Retina (tissue), 1 donor: ENCODE results near the gene CACNA1C.
A peak's percentile ranks its signal among the peaks of the same experiment; 100 is the strongest.

ENCODE experiments used
- DNase-seq: peaks from one replicate; pipeline ENCODE4 v3.0.0-alpha.2; 2016

The CACNA1C gene

DNA sequence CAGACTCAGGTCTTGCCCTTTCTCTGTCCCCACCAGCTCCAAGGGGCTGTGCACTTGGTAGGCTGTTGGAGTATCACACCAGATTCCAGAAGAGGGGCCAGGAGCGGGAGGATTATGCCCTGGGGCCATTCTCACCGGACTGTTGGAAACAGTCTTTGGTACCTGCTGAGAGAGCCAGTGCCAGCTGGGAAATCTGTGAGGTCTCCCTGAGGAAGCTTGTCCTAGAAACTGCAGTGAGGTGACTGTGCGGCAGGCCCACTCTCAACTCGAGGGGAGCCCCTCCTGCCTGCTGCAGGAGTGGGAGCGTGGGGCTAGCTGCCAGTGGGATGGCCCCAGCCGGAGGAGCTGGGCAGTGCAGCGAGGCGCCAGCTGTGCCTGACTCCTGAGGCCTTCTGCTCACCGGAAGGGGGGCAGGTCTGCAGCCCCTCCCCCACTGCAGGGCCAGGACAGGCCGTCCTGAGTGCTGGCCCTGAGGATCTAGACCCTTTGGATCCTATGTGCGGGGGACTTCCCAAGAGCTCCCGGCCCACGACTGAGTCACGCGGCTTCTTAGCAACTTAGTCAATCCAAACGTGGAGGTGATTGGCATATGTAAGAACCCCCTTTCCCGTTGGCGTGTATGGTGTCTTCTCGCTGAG is 295.2 kb downstream of the CACNA1C start:
- DNase-seq = no peak

DNA sequence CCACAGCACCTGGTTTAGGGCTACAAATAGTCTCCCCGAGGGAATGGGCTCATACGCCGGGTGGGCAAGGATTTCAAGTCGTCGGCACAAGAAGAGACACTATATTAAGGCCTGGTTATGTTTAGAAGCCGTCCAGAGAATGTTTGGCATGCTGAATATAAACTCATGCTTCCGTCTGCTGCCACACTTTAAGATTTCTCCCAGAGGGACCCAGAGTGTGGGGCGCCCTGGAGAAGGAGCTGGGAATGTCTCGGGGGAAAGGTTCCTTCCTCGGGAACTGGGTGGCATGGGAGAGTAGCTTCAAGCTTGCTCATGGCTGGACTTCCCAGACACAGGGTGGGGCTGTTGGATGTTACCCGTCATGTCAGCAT is 295.7 kb downstream of the CACNA1C start:
- no peak for DNase-seq

DNA sequence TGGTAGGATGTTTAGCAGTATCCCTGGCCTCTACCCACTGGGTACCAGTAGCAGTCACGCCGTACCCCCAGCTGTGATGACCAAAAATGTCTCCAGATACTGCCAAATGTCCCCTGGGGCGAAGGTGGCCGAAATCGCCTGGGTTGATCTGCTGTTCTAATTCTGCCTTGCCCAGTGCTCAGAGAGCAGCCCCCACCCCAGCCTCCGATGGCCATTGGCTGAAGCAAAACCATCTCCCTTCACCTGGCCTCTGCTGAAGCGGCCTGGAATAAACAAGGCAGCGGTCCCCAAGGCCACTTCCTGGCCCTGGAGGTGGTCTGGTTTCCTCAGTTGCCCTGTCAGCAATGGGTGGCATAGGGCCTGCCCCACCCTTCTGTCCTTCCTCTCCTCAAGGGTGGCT is 298.4 kb downstream of the CACNA1C start:
- no peak for DNase-seq

DNA sequence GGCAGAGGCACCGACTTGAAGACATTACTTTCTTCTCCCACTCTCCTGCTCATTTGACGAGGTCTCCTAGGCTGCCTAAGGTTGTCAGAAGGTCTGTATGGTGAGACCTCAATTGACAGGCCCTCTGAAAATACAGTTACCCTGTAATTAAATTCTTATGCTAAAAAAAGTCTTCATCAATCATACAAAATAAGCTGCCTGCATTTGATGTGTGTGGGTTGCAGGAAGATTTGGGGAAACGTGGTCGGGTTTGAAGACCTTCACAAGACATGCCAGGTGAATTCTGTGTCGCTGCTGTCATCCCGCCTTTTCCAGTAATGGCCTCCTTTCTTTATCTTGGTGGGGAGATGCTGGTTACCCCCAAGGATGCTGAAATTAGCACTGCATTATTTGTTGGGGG is 299.4 kb downstream of the CACNA1C start:
- DNase-seq = no peak

DNA sequence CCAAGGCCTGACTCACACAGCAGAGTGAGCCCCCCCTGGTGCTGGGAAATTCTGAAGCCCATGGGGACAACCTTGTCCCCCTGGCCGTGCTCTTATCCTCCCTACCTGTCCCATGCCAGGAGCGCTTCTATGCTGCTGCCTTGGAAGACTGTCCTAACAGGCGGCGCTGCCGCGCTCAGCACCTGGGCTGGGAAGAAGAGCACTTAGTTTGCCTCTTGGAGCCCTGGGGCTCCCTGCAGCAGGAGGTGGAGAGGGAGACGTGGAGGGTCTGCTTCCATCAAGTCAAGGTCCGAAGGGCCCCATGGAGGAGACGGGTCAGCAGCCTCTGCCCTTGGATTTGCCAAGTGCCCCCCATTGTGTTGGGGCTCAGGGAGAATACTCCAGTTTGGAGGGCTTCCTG is 300.5 kb downstream of the CACNA1C start:
- DNase-seq = no peak

DNA sequence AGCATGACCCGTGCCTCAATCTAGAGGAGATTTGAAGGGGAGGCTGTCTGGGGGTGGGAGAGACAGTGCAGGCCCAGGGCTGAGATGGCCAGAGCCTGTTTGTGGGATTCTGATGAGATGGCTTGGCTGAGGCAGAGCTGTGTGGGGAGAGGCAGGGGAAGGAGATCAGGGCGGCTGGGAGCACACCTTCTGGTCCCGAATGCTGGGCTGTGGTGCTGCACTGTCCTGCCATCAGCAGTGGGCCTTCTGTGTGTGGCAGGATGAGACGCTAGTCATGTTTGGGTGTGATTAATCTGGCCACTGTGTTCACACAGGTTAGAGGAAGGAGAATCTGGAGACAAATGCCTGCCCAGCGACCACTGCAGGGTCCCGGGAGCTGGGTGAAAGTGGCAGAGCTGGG is 300.9 kb downstream of the CACNA1C start:
- no peak for DNase-seq

DNA sequence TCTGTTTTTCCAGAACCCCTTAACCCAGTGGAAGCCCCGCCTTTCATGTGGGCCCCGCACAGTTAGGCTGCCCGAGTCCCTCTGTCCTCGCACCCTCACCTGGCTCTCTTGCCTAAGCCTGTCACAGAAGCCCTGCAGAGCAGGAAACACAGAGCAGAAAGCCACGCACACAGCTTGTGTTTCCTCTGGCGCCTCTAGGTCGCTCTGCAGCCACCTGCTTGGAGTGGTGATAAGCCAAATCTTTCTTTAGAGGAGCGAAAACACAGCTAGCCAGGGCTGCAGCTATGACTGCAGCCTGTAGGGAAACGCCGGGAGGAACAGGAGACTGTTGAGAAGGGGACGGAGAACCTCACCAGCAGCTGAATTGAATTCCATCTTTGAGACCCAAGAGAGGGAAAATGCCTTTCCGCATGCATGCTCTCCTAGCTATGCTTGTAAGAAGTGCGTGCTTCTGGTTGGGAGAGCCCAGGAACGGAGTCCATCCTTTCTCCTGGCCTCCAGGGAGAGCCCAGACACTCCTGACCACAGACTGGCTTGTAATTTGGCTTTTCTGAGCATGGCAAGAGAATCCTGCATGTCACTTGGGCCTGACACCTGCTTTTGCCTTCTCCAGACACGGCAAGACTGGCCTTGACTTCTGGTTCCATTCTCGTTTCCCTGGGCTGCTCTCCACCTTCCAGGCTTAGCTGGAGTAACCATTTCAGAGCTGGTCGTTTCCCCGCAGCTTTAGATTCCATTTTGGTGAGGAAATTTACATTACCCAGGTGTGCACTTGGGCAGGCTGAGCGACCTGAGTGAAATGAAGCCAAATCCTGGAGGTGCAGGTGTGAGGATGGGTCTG is 301.6 kb downstream of the CACNA1C start:
- peak; percentile 64 for DNase-seq

DNA sequence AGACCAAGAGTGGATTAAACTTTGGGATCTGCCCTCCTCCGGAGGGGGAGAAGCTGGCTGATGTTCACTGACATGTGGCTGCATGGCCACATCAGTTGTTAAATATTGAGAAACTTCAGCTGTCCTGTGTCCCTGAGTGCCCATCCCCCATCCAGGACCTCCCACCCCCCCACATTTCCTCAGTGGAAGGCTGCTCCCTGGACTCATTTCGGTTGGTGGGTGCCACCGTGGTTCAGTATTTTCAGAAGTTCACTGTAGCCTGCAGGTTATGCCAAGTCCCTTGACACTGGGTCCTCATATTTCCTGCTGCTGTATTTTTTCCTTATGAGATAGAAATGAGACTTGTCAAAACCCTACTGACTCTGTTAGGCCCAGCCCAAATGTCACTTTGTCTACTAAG is 302.4 kb downstream of the CACNA1C start:
- DNase-seq = no peak

DNA sequence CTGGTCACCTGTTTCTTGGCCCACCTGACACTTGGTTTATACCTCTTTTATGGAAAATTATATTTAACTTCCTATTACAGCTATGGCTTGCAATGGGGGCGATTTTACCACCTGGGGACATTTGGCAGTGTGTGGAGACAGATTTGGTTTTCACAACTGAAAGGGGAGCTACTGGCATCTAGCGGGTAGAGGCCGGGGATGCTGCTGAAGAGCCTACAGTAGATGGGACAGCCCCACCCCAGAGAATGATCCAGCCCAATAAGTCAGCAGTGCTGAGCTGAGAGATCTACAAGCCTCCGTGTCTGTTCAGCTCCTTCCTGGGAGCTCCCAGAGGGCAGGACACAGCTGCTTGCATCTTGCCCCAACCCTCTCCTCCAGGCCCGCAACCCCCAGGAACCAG is 302.8 kb downstream of the CACNA1C start:
- DNase-seq = no peak

DNA sequence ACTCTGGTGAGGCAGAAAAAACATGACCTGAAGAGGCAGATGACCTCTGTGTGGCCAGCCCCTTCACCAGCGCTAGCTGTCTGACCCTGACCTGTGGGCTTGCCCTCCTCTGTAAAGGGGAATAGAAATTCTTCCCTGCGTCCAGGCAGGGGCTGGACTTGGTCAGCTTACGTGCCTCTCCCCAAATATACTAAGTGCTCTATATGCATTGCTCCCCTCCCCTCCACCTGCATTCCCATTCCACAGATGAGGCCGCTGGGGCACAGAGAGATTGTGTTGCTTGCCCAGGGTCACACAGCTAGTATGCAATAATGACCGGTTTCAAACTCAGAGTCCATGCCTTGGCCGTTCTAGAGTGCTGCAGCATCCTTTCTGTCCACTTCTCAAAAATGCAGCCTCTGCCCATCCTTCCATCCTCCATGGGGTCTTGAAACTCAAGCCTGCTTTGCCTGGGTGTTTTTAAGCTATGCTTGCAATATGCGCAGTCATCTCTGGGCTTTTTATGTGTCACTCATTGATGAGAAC is 303.9 kb downstream of the CACNA1C start:
- no peak for DNase-seq

DNA sequence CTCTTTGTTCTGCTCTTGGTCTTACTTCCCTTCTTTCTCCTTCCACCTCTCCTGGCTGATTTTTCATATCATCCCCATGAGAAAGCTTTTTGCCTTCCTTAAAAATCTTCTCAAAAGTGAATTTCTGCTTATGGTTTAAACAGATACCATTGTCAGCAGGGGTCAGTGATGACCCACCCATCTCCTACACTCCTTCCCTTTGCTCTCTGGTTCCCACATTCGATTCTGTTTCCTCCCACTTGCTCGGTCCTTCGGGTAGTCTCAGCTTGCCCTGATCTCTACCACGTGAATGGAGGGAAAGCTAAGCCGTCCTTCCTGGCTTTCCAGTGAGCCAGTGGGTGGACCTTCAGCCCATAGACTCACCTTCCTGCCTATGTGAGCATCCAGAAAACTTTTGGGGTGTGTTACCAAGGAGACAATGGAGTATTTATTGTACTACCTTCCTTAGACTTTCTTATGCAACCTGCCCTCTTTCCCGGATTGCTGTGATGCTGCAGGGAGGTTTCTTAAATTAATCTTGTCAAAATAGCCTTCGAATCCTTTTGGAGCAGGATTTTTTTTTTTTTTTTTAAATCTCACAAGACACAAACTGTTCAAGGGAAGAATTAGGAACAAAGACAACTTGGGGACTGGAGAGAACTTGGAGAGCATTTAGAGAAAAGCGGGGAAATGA is 306.3 kb downstream of the CACNA1C start:
- DNase-seq = no peak

DNA sequence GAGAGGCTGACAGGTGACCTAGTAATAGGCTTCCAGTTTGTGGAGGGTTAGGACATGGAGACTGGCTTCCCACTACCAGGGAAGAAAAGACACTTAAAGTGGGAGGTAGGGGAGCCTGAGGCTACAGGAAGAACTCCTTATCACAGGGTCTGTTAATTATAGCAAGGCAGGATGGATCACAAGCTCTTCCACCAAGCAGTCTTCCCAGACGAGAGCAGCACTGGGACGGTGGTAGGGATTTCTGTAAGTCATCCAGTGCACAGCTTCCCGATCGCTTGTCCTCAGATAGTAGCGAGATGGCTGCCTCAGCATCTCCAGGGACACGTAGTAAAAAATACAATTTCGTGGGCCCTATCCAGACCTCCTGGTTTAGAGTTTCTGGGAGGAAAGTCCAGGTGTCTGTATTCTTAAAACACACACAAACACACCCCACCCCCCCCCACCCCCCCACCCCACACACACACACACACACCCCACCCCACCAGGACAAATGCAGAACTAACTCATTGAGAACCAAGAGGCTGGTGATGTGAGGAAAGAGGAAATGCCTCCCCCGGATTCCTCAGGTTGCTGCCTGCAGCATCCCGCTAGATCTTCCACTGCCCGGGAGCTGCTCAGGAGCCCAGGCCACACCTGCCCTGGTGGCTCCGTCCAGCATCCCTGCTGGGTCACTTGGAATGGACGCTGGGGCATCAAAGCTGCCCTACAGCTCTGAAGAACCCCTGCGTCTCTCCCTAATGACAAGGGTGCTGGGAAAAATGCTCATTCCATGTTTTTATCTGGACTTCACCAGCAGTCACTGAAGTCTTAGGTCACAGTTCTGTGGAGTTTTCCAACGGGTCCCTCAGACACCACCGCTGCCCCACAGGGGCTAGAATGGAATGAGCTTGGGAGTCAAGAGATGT is 307.2 kb downstream of the CACNA1C start:
- no peak for DNase-seq

DNA sequence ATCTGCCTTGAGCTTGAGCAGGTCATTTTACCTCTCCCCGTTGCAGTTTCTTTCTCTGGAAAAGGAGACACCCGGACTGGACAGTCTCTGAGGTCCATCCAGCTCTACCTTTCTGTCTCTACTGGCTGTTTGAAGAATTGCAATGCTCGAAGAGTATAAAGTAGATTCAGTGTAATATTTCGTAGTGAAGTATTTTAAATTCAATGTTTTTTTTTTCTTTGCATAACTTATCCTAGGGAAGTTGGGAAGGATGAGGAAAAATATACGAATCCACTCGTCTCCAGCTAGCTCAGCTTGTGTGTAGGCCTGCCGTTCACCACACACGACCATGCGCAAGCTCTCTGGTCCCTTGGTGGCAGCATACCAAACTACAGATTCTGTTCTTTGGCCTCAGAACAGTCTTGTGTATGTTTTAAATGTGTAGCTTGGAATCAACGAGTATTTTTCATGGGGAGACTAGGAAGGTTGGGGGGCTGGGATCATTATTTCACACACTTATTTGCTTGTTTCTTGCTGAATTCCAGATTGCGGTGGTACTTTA is 307.9 kb downstream of the CACNA1C start:
- no peak for DNase-seq

DNA sequence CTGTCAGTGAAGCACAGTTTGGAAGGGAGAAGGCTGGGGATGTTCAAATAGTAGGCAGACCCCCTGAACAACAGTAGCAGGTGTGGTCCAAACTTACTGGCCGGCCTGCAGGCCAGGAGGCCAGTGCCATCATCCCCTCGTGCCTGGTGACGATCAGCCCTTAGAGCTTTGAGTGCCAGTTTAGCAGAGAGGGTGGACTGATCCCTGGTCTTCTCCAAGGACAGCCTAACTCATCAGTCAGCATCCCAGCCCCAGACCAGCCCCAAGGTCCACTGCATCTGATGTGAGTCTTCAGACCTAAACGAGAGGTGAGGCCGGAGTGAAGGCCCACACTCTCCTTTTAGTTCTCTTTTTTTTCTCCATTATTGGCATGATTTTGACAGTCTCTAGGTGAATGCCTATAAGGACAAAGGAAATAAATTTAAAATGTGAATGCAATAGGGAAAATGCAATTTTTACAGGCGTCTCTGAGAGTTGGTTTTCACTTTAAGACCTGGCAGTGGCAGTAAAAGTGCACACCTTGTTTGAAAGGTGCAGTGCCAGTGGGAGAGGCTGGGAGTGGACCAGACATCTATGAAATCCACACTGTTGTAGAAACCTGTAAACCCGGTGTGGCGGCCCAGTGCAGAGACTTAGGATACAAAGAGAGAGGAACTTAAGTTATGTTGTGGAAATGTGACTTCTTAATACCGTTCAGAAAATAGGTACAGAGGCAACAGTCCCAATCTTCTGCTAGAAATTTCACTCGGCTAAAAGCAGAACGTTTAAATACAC is 311.2 kb downstream of the CACNA1C start:
- DNase-seq = no peak

DNA sequence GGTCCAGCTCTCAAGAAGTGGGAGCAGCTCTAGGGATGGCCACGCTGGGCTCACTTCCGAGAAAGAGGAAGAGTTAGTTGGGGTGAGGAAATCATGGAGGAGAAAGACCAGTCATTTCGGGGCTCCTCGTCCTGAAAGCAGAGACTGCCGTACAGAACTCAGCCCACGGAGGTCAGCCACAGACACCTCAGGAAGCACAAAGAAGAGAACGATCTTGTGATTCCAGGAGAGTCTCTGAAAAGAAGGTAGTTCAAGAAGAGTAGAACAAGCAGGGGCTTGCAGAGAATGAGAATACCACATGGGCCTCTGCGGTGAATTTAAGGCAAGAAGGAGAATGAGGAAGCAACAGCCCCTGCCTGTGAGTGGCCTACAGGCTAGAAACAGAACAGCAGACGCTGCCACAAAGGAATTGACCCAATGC is 311.9 kb downstream of the CACNA1C start:
- no peak for DNase-seq

DNA sequence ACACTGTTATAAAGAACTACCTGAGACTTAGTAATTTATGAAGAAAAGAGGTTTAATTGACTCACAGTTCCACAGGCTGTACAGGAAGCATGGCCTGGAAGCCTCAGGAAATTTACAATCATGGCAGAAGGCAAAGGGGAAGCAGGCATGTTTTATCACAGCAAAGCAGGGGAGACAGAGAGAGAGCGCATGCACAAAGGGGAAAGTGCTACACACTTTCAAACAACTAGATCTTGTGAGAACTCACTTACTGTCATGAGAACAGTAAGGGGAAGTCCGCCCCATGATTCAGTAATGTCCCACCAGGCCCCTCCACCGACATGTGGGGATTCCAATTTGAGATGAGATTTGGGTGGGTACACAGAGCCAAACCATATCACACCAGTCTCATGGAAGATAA is 313.9 kb downstream of the CACNA1C start:
- no peak for DNase-seq

DNA sequence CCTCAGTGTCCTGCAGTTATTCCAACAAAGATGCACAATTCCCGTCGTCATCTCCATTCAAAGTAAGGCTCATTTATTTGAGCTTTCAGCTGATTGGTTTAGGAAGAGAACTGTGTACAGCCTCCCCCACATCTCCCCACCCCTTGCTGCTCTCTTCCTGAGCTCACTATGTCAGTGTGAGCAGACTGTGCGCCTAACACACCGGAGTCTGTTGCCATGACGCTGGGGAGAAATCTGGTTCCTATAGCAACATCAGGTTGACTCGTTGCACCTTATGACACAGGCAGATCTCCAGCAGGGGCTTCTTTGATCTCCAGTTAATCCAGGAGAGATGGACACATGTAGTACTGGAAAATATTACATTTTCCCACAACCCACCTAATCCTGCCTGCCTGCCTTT is 319.4 kb downstream of the CACNA1C start:
- DNase-seq = no peak

DNA sequence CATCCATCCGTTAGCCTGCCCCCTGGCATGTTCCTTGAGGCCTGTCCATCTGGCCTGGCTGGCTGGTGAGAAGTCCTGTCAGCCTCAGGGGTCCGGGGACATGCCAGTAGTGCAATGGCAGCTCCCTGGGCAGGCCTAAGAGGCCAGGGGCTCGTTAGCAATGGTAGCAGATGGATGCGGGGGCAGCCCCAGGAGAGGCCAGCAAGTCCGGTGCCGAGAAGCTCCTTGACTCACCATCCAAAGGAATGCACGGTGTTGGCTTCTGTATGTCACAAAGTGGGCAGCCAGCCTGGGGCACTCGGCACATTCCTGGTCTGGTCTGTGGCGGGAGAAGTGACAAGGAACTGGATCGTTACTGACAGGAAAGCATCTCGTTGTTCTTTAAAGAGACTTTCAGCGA is 319.9 kb downstream of the CACNA1C start:
- peak; percentile 32 for DNase-seq

DNA sequence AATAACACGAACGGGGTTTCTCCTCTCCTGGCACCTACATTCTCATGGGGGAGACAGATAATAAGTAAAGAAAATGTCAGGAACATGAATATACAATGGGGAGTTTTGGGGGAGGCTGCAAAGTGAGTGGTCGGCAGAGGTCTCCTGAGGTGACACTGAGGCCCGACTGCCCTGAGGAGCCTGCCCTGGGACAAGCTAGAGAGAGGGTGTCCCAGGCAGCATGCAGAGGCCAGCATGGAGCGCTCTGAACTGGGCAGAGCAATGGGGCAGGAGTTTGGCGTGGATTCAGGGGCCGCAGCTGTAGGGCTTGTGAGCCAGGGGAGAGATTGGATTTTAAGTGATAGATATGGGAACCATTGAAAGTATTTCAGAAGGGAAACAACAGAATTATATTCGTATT is 320.5 kb downstream of the CACNA1C start:
- DNase-seq = no peak

DNA sequence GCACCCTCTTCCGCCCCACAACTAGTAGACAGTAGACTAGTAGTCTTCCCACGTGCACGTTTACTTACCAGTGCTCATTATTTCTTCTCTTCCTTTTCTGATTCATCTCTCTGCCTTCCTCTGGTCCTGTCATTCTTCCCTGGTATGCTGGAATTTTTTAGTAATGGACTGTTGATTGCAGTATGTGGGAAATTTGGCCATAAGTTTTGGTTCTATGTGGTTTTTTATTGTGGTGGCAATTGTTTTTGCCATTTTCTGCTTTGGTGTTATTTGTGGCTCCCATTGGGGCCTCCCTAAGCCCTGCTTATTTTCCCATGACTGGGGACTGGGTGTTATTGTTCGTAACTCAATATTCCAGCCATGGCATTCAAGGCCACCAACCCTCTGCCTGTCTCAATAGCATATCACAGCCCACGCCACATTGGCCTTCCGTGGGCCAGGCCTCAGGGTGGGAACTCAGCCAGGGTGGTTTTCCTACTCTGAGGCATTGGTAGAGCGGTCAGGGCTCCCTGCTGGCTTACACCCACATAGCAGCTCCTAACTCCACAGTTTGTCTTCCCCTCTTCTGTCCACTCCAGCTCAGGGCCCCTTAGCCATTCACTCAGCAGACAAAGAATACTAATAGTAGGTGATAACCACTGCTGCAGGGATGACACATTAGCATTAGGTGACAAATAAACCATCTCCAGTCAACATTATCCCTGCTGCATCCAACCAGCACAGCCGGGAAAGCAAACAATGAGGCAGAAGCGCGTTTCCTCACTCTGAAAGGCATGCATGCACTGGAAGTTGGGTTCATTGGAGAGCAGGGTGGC is 321.5 kb downstream of the CACNA1C start:
- DNase-seq = no peak

DNA sequence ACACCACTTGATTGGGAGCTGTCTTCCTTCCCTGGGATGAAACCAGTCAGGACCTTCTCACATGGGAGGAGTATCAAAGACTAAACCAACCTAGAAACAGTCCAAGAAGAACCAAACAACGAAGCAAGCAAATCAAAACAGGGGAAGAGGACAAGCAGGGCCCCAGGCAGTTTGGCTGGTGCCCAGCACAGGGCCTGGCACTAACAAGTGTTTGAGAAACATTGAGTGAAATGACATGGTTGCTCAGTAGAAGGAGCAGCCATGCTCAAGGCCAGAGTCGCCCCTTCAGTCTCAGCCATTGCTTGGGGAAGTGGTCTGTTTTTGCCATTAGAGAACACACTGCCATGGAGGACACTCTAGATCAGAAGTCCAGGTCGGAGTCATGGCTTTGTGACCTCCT is 323.1 kb downstream of the CACNA1C start:
- DNase-seq = no peak
